PFSK-1 (cell line): ENCODE measurements around the gene RBM47.

ENCODE experiments used
- FOXP2 ChIP-seq: optimal IDR thresholded peaks from 2 replicates; pipeline ENCODE3; 2011; ENCODE audit warnings: borderline replicate concordance, control low read depth, inconsistent platforms; ENCODE audit not compliant: insufficient read depth; ENCODE audit errors: extremely low read length, extremely low read depth
- POLR2AphosphoS5 ChIP-seq: IDR thresholded peaks from 2 replicates; pipeline ENCODE4 v1.6.1; 2012; ENCODE audit warnings: low read depth, mild to moderate bottlenecking, control low read depth, low read length, moderate library complexity
- REST ChIP-seq, 2 experiments: IDR thresholded peaks; 2 replicates each; pipeline versions ENCODE4 v1.6.1 to v1.8.0; 2011 to 2012; ENCODE audit warnings: low read depth in 2 of 2, low read length in 2 of 2, control low read depth in 1 of 2, inconsistent platforms in 1 of 2, mild to moderate bottlenecking in 1 of 2, moderate library complexity in 1 of 2; ENCODE audit not compliant: insufficient read depth in 1 of 2
- SIN3A ChIP-seq: IDR thresholded peaks from 2 replicates; pipeline ENCODE4 v1.6.1; 2012; ENCODE audit warnings: mild to moderate bottlenecking, low read length, moderate library complexity, borderline replicate concordance; ENCODE audit not compliant: insufficient read depth
- TAF1 ChIP-seq: IDR thresholded peaks from 2 replicates; pipeline ENCODE4 v1.6.1; 2012; ENCODE audit warnings: low read length, control low read depth, borderline replicate concordance; ENCODE audit not compliant: insufficient read depth

- TF ChIP-seq TAF1 (no peak), POLR2AphosphoS5 (no peak), REST (IDR thresholded peaks at IDR 0.05; ENCODE audit: insufficient read depth in 1 of 2, low read depth in 2 of 2, low read length in 2 of 2) (no peak), SIN3A (no peak), FOXP2 (no peak)
Observed at GRCh38 chr4:40394236-40394635, 235.4 kb downstream of the RBM47 start.
